CD4-positive, alpha-beta T cell treated with Interleukin-2 at 100 ng/mL for 4 hours (primary cell): ENCODE results near the gene GPR37.

ENCODE experiments used
- DNase-seq: peaks from one replicate; pipeline ENCODE4 v3.0.0-alpha.2; 2020; ENCODE audit warnings: low spot score

The GPR37 gene

DNA sequence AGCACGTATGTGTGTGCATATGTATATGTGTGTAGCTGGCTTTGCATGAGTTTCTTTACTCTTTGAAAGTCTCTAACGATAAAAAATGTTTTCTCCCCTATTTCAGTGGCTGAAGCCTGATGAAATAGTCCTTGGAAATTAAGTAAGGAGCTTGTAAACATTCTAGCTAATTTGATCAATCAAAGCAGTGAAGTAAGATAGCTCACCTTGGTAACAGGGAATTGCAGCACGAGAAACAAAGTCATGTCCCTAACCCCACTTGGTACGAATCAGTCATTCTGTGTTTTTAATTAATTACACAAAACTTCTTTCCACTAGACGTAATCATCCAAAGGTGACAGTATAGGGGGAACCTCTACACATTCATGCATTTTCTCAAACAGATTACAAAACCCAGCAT is 41.5 kb downstream of the GPR37 start:
- no peak for DNase-seq

DNA sequence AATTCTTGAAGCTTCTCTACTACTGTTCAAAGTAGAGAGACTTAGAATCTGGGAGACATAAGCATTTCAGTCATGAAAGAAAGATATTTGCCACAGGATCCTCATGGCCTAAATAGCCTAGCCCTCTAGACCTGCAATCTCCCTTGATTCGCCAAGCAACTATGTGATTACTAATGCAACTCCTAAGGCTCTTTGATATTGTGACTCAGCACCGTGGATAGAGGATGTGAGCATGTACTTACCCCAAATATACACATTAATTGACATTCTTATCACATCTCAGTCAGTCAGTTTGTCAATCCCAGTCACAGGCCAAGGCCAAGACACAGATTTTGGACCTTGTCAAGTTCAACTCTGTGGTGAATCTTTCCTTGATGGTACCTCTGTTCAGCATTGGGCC is 42.6 kb downstream of the GPR37 start:
- DNase-seq, result no peak

- DNase-seq, result no peak
These were observed 43.3 kb downstream of the GPR37 start for GRCh38 chr7:124722292-124722691.

DNA sequence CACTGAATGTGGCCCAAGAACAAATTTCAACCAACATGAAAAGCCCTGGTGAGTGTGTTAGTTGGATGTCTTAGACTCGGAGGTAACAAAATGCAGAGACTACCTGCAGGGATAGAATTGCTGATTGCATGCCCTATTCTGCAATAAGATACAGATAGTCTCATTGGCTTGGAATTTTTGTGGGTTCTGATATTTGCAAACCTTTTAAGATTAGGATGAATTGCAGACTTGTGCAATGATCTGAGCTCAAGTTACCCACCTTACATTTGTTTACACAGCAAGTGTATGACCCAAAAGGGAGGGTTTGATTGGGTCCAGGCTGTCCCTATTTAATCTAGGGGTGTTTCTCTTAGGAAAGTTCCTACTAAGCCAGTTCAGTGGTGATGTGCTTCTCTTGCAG is 45.4 kb downstream of the GPR37 start:
- no peak for DNase-seq

- no peak for DNase-seq
These were observed 47.4 kb downstream of the GPR37 start for GRCh38 chr7:124718032-124718766.

DNA sequence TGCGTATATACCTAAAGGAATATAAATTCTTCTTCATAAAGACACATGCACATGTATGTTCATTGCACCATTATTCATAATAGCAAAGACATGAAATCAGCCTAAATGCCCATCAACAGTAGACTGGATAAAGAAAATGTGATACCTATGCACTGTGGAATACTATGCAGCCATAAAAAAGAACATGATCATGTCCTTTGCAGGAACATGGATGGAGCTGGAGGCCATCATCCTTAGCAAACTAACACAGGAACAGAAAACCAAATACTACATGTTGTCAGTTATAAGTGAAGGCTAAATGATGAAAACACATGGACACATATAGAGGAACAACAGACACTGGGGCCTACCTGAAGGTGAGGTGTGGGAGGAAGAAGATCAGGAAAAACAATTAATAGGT is 48.7 kb downstream of the GPR37 start:
- no peak for DNase-seq

DNA sequence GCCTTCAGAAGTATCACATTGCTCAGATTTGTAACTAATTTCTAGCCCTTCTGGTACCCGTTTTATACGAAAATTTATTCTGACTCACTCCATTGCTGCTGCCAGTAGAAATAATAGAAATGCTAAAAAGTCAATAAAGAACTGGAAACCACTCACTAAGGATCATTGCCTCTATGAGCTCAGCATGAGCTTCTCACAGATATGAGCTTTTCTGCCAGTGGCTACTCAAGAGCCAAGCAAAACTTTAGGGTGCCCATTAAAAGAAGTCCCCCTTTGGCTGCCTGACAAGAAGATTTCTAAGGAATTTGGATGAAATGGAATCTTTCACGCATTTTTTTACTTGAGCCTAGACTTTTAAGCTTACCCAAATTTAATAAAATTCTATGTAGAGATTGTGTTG is 52.5 kb downstream of the GPR37 start:
- no peak for DNase-seq

- DNase-seq, result no peak
These were observed 53.6 kb downstream of the GPR37 start for GRCh38 chr7:124712017-124712416.

- DNase-seq, result no peak
These were observed 63.2 kb downstream of the GPR37 start for GRCh38 chr7:124702385-124702784.

DNA sequence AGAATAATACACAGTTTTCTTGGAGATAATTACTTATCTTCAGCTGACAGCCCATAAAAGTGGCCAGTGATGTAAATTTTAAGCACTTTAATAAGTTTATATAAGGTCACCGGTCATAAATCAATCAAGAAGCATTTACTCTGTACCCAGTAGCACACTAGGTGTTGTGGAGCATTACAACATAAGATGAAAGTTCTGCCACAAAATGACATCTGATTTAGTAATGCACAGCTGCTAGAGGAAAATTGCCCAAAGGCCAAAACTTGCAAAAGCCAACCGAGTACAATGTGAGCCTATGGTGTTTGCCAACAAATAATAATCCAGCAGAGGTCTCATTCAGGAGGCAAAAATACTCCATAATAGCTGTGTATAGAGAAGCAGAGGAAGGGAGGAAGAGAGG is 63.6 kb downstream of the GPR37 start:
- DNase-seq, result no peak

GRCh38 chr7:124700655-124701054 is 64.9 kb downstream of the GPR37 start:
- no peak for DNase-seq

DNA sequence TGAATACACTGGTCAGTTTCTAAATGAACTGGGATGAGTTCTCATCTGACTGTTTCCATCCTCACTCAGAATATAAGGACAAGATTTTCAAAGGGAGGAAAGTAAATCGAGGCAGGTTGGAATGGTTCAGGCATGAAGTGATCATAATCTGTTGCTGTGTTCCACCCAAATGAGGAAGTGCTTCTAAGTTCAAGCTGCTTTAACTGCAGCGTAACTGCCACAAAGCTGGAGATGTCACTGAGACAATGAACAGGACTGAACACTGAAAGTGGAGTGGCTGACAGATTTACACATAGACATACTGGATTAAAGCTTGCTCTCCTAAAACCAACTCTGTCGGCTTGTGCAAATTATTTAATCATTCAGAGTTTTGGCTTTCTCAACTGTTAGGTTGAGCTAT is 66.6 kb downstream of the GPR37 start:
- no peak for DNase-seq

GRCh38 chr7:124697746-124698145 is 67.8 kb downstream of the GPR37 start:
- no peak for DNase-seq
